Measurements from ENCODE around the gene LAIR1.

Gene LAIR1

DNA sequence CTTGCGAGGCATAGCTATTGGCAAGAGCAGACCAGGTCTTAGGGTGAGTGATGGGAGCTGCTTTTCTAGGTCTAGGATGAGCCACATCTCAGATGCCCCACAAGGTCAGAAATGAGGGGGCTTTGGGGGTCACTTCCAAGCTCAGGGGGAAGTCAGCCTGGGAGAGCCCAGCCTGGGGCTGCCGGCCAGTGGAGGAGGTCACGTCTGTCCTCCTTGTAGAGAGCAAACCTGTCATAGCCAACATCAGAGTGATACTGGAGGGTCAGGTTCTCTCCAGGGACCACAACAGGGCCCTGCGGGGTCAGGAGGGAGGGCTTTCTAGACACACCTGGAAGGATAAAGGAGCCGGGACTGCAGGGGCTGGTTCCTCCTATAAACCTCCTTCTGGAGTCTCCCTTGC lies 54.2 kb downstream of the LAIR1 start:
- H3K36me3 ChIP-seq (ENCODE audit: control insufficient read depth in 1 of 2, insufficient read depth in 2 of 2, low read length in 2 of 2) = no peaks in the 10 kb centered on the region
- H3K27ac ChIP-seq (ENCODE audit: low read depth, low read length) = no peak overlapping the region
- H3K4ac ChIP-seq (ENCODE audit: low read depth, low read length) = no peak overlapping the region
- no peak overlapping the region for H3K23ac ChIP-seq (ENCODE audit: low read length)
- H2BK5ac ChIP-seq (ENCODE audit: low read depth, low read length, poor library complexity) = no peak overlapping the region
- H3K14ac ChIP-seq (ENCODE audit: low read length) = no peak overlapping the region
- H3K4me2 ChIP-seq (ENCODE audit: low read length) = no peak overlapping the region
- no peak for DNase-seq
- no CpG with 5 or more reads among the region's 5 CpGs for WGBS (ENCODE audit: extremely low coverage, insufficient coverage, insufficient read length)
- no peak overlapping the region for H2AFZ ChIP-seq (ENCODE audit: insufficient read depth, low read length, poor library complexity)
- H3K4me1 ChIP-seq (ENCODE audit: control insufficient read depth in 1 of 2, insufficient read depth in 2 of 2, low read length in 2 of 2) = no peaks in the 10 kb centered on the region
- H3K4me3 ChIP-seq (ENCODE audit: low read depth, low read length) = no peak overlapping the region
- H4K8ac ChIP-seq (ENCODE audit: low read depth, low read length) = no peak overlapping the region
- no peaks in the 10 kb centered on the region for H3K27me3 ChIP-seq (ENCODE audit: insufficient read depth, low read length)
- H3K9me3 ChIP-seq (ENCODE audit: insufficient read depth, low read depth, low read length) = peaks cover 13% of the 10 kb centered on the region
- no peak overlapping the region for H2AK5ac ChIP-seq (ENCODE audit: low read length)
- H2BK12ac ChIP-seq (ENCODE audit: low read length) = no peak overlapping the region
- H3K9ac ChIP-seq (ENCODE audit: low read length) = no peak overlapping the region
- no peaks in the 10 kb centered on the region for H3K79me1 ChIP-seq (ENCODE audit: low read length)
- H3K79me2 ChIP-seq (ENCODE audit: control insufficient read depth, insufficient read depth, low read length, poor library complexity) = no peaks in the 10 kb centered on the region
- H3K18ac ChIP-seq (ENCODE audit: low read length) = no peak overlapping the region
- no peak overlapping the region for H4K91ac ChIP-seq (ENCODE audit: low read depth, low read length)
- no peak overlapping the region for H4K12ac ChIP-seq (ENCODE audit: low read depth, low read length)
- no peak overlapping the region for H2BK120ac ChIP-seq (ENCODE audit: insufficient read depth, low read length, poor library complexity)

- H3K18ac ChIP-seq (ENCODE audit: low read length) = no peak overlapping the region
Observed at GRCh38 chr19:54309811-54310210, 54.9 kb downstream of the LAIR1 start.

GRCh38 chr19:54307389-54308020 lies 57.2 kb downstream of the LAIR1 start:
- no peak overlapping the region for H3K4ac ChIP-seq (ENCODE audit: low read depth, low read length)
- no peak overlapping the region for H2BK120ac ChIP-seq (ENCODE audit: insufficient read depth, low read length, poor library complexity)
- no peak overlapping the region for H3K9ac ChIP-seq (ENCODE audit: low read length)
- H2AFZ ChIP-seq (ENCODE audit: insufficient read depth, low read length, poor library complexity) = no peak overlapping the region
- H2BK12ac ChIP-seq (ENCODE audit: low read length) = no peak overlapping the region
- peaks cover 13% of the 10 kb centered on the region for H3K9me3 ChIP-seq (ENCODE audit: insufficient read depth, low read depth, low read length)
- no peak overlapping the region for H4K91ac ChIP-seq (ENCODE audit: low read depth, low read length)
- H4K12ac ChIP-seq (ENCODE audit: low read depth, low read length) = no peak overlapping the region
- H3K4me2 ChIP-seq (ENCODE audit: low read length) = no peak overlapping the region
- no peak overlapping the region for H4K8ac ChIP-seq (ENCODE audit: low read depth, low read length)
- no peak for DNase-seq
- WGBS (ENCODE audit: extremely low coverage, insufficient coverage, insufficient read length) = no CpG with 5 or more reads among the region's 5 CpGs
- no peaks in the 10 kb centered on the region for H3K4me1 ChIP-seq (ENCODE audit: control insufficient read depth in 1 of 2, insufficient read depth in 2 of 2, low read length in 2 of 2)
- no peak overlapping the region for H3K14ac ChIP-seq (ENCODE audit: low read length)
- H2BK5ac ChIP-seq (ENCODE audit: low read depth, low read length, poor library complexity) = no peak overlapping the region
- no peak overlapping the region for H3K4me3 ChIP-seq (ENCODE audit: low read depth, low read length)
- no peaks in the 10 kb centered on the region for H3K36me3 ChIP-seq (ENCODE audit: control insufficient read depth in 1 of 2, insufficient read depth in 2 of 2, low read length in 2 of 2)
- H3K18ac ChIP-seq (ENCODE audit: low read length) = no peak overlapping the region
- no peaks in the 10 kb centered on the region for H3K79me2 ChIP-seq (ENCODE audit: control insufficient read depth, insufficient read depth, low read length, poor library complexity)
- no peaks in the 10 kb centered on the region for H3K79me1 ChIP-seq (ENCODE audit: low read length)
- H3K27ac ChIP-seq (ENCODE audit: low read depth, low read length) = no peak overlapping the region
- H2AK5ac ChIP-seq (ENCODE audit: low read length) = no peak overlapping the region
- H3K23ac ChIP-seq (ENCODE audit: low read length) = no peak overlapping the region
- H3K27me3 ChIP-seq (ENCODE audit: insufficient read depth, low read length) = no peaks in the 10 kb centered on the region

More at GRCh38 chr19:54309811-54310210, 54.9 kb downstream of the LAIR1 start:
- no peak overlapping the region for H2AFZ ChIP-seq (ENCODE audit: insufficient read depth, low read length, poor library complexity)
- H2BK12ac ChIP-seq (ENCODE audit: low read length) = no peak overlapping the region
- no peak overlapping the region for H4K8ac ChIP-seq (ENCODE audit: low read depth, low read length)
- no peak overlapping the region for H3K4me3 ChIP-seq (ENCODE audit: low read depth, low read length)
- no peaks in the 10 kb centered on the region for H3K79me1 ChIP-seq (ENCODE audit: low read length)
- no peak for DNase-seq
- no peak overlapping the region for H2AK5ac ChIP-seq (ENCODE audit: low read length)
- H3K79me2 ChIP-seq (ENCODE audit: control insufficient read depth, insufficient read depth, low read length, poor library complexity) = no peaks in the 10 kb centered on the region
- no peak overlapping the region for H2BK5ac ChIP-seq (ENCODE audit: low read depth, low read length, poor library complexity)
- H4K12ac ChIP-seq (ENCODE audit: low read depth, low read length) = no peak overlapping the region
- no peak overlapping the region for H3K23ac ChIP-seq (ENCODE audit: low read length)
- no peak overlapping the region for H3K4me2 ChIP-seq (ENCODE audit: low read length)
- H3K4me1 ChIP-seq (ENCODE audit: control insufficient read depth in 1 of 2, insufficient read depth in 2 of 2, low read length in 2 of 2) = no peaks in the 10 kb centered on the region
- no peak overlapping the region for H2BK120ac ChIP-seq (ENCODE audit: insufficient read depth, low read length, poor library complexity)
- H3K4ac ChIP-seq (ENCODE audit: low read depth, low read length) = no peak overlapping the region
- H3K9ac ChIP-seq (ENCODE audit: low read length) = no peak overlapping the region
- no peak overlapping the region for H4K91ac ChIP-seq (ENCODE audit: low read depth, low read length)
- WGBS (ENCODE audit: extremely low coverage, insufficient coverage, insufficient read length) = no CpG with 5 or more reads among the region's 12 CpGs
- H3K9me3 ChIP-seq (ENCODE audit: insufficient read depth, low read depth, low read length) = peaks cover 13% of the 10 kb centered on the region
- no peak overlapping the region for H3K14ac ChIP-seq (ENCODE audit: low read length)
- H3K27me3 ChIP-seq (ENCODE audit: insufficient read depth, low read length) = no peaks in the 10 kb centered on the region
- no peaks in the 10 kb centered on the region for H3K36me3 ChIP-seq (ENCODE audit: control insufficient read depth in 1 of 2, insufficient read depth in 2 of 2, low read length in 2 of 2)
- H3K27ac ChIP-seq (ENCODE audit: low read depth, low read length) = no peak overlapping the region

DNA sequence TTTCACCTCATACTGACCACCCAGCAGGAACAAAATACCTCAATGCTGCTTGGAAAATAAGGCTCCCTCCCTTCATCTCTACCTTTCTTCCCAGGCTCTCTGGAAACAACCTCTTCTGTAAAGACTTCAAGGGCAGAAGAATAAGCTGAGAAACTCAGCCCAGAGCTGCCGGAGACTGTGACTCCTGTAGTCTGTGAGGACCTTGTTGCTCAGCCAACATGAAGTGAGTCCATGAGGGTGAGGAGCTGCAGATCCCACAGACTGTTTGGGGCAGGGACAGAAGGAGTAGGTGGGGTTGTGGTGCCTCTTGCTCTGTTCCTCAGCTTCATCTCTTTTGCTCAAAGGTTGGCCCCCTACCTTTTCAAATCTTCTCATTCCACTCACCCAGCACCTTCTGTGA lies 59.6 kb downstream of the LAIR1 start:
- no peak overlapping the region for H4K12ac ChIP-seq (ENCODE audit: low read depth, low read length)
- peaks cover 11% of the 10 kb centered on the region for H3K9me3 ChIP-seq (ENCODE audit: insufficient read depth, low read depth, low read length)
- no peak overlapping the region for H2AK5ac ChIP-seq (ENCODE audit: low read length)
- no peaks in the 10 kb centered on the region for H3K36me3 ChIP-seq (ENCODE audit: control insufficient read depth in 1 of 2, insufficient read depth in 2 of 2, low read length in 2 of 2)
- H3K23ac ChIP-seq (ENCODE audit: low read length) = no peak overlapping the region
- no peaks in the 10 kb centered on the region for H3K27me3 ChIP-seq (ENCODE audit: insufficient read depth, low read length)
- H3K18ac ChIP-seq (ENCODE audit: low read length) = no peak overlapping the region
- no peaks in the 10 kb centered on the region for H3K4me1 ChIP-seq (ENCODE audit: control insufficient read depth in 1 of 2, insufficient read depth in 2 of 2, low read length in 2 of 2)
- no peak overlapping the region for H3K9ac ChIP-seq (ENCODE audit: low read length)
- H3K27ac ChIP-seq (ENCODE audit: low read depth, low read length) = no peak overlapping the region
- no peak overlapping the region for H3K4ac ChIP-seq (ENCODE audit: low read depth, low read length)
- H3K79me1 ChIP-seq (ENCODE audit: low read length) = no peaks in the 10 kb centered on the region
- no peak for DNase-seq
- no peaks in the 10 kb centered on the region for H3K79me2 ChIP-seq (ENCODE audit: control insufficient read depth, insufficient read depth, low read length, poor library complexity)
- H4K8ac ChIP-seq (ENCODE audit: low read depth, low read length) = no peak overlapping the region
- no peak overlapping the region for H3K14ac ChIP-seq (ENCODE audit: low read length)
- H2BK12ac ChIP-seq (ENCODE audit: low read length) = no peak overlapping the region
- no peak overlapping the region for H2BK120ac ChIP-seq (ENCODE audit: insufficient read depth, low read length, poor library complexity)
- WGBS (ENCODE audit: extremely low coverage, insufficient coverage, insufficient read length) = no CpG with 5 or more reads among the region's 1 CpG
- H3K4me3 ChIP-seq (ENCODE audit: low read depth, low read length) = no peak overlapping the region
- H2AFZ ChIP-seq (ENCODE audit: insufficient read depth, low read length, poor library complexity) = no peak overlapping the region
- H3K4me2 ChIP-seq (ENCODE audit: low read length) = no peak overlapping the region
- H4K91ac ChIP-seq (ENCODE audit: low read depth, low read length) = no peak overlapping the region
- H2BK5ac ChIP-seq (ENCODE audit: low read depth, low read length, poor library complexity) = no peak overlapping the region
